Measurements from ENCODE around the gene AP2A2.

GRCh38 chr11:927871-928270 lies 2.2 kb downstream of the AP2A2 start:
- TF ChIP-seq, protein P1, sequence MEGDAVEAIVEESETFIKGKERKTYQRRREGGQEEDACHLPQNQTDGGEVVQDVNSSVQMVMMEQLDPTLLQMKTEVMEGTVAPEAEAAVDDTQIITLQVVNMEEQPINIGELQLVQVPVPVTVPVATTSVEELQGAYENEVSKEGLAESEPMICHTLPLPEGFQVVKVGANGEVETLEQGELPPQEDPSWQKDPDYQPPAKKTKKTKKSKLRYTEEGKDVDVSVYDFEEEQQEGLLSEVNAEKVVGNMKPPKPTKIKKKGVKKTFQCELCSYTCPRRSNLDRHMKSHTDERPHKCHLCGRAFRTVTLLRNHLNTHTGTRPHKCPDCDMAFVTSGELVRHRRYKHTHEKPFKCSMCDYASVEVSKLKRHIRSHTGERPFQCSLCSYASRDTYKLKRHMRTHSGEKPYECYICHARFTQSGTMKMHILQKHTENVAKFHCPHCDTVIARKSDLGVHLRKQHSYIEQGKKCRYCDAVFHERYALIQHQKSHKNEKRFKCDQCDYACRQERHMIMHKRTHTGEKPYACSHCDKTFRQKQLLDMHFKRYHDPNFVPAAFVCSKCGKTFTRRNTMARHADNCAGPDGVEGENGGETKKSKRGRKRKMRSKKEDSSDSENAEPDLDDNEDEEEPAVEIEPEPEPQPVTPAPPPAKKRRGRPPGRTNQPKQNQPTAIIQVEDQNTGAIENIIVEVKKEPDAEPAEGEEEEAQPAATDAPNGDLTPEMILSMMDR (tag by site-specific recombination; IDR thresholded peaks at IDR 0.05), result no peak
- TF ChIP-seq ZNF133 (tag by site-specific recombination; IDR thresholded peaks at IDR 0.05) (no peak), ZNF837 (tag by site-specific recombination; IDR thresholded peaks at IDR 0.05) (no peak), ZNF114 (tag by site-specific recombination; IDR thresholded peaks at IDR 0.05) (no peak), PBX3 (CRISPR knock-in tag; IDR thresholded peaks at IDR 0.05) (no peak)
